Dendritic cell treated with granulocyte-macrophage colony-stimulating factor and Interleukin-4, amounts not matched to agents 40 ng/mL and 50 ng/mL, for 4 days (primary cell): ENCODE measurements around the gene NEDD4L.
"Not testable (repeated sequence)": the region's sequence is repeated elsewhere in the genome, so short reads cannot be mapped to it uniquely, and the experiment has no call there.

Experiments
- H3K27ac Mint-ChIP-seq: one replicate; pipeline ENCODE4 v1.8.0; 2022; ENCODE audit warnings: mild to moderate bottlenecking, mixed read lengths
- H3K27me3 Mint-ChIP-seq: one replicate; pipeline ENCODE4 v1.8.0; 2022; ENCODE audit warnings: mild to moderate bottlenecking, mixed read lengths
- H3K36me3 Mint-ChIP-seq: one replicate; pipeline ENCODE4 v1.8.0; 2022; ENCODE audit warnings: low read depth, mixed read lengths
- H3K4me1 Mint-ChIP-seq: one replicate; pipeline ENCODE4 v1.8.0; 2022; ENCODE audit warnings: low read depth, mixed read lengths
- H3K4me3 Mint-ChIP-seq: one replicate; pipeline ENCODE4 v1.8.0; 2022; ENCODE audit warnings: mild to moderate bottlenecking, moderate library complexity, mixed read lengths
- H3K9me3 Mint-ChIP-seq: one replicate; pipeline ENCODE4 v1.8.0; 2022; ENCODE audit warnings: mixed read lengths
- intact Hi-C: fragments of 100-400 bp; cut with micrococcal nuclease; formaldehyde crosslinking; loops from one replicate; pipeline ENCODE4 v1.15.0; 2022

Gene NEDD4L

GRCh38 chr18:58370612-58371011 lies 326.6 kb downstream of the NEDD4L start:
- Mint-ChIP-seq H3K9me3 (no peaks in the 10 kb centered on the region), H3K27me3 (no peaks in the 10 kb centered on the region), H3K36me3 (peaks cover 88% of the 10 kb centered on the region), H3K4me1 (no peaks in the 10 kb centered on the region), H3K4me3 (no peak overlapping the region), H3K27ac (no peak overlapping the region)
- intact Hi-C loops: no loop called here

GRCh38 chr18:58373481-58373880 lies 329.5 kb downstream of the NEDD4L start:
- Mint-ChIP-seq H3K27me3 (no peaks in the 10 kb centered on the region), H3K27ac (no peak overlapping the region), H3K4me3 (no peak overlapping the region), H3K36me3 (peaks cover 83% of the 10 kb centered on the region), H3K4me1 (no peaks in the 10 kb centered on the region), H3K9me3 (no peaks in the 10 kb centered on the region)
- intact Hi-C loops: no loop called here

- no peak overlapping the region for H3K4me3 Mint-ChIP-seq
- H3K27me3 Mint-ChIP-seq: no peaks in the 10 kb centered on the region
- no peaks in the 10 kb centered on the region for H3K9me3 Mint-ChIP-seq
- H3K27ac Mint-ChIP-seq: no peak overlapping the region
- peaks cover 68% of the 10 kb centered on the region for H3K36me3 Mint-ChIP-seq
- H3K4me1 Mint-ChIP-seq: no peaks in the 10 kb centered on the region
- intact Hi-C loops: no loop called here
Observed at GRCh38 chr18:58375051-58375450, 331.0 kb downstream of the NEDD4L start.

- no peak overlapping the region for H3K27ac Mint-ChIP-seq
- no peak overlapping the region for H3K4me3 Mint-ChIP-seq
- no peaks in the 10 kb centered on the region for H3K9me3 Mint-ChIP-seq
- H3K36me3 Mint-ChIP-seq: peaks cover 52% of the 10 kb centered on the region
- intact Hi-C loops: no loop called here
- H3K27me3 Mint-ChIP-seq: no peaks in the 10 kb centered on the region
- H3K4me1 Mint-ChIP-seq: no peaks in the 10 kb centered on the region
Observed at GRCh38 chr18:58378411-58379379, 334.7 kb downstream of the NEDD4L start.

GRCh38 chr18:58379443-58379842 lies 335.4 kb downstream of the NEDD4L start:
- H3K4me1 Mint-ChIP-seq: no peaks in the 10 kb centered on the region
- H3K27ac Mint-ChIP-seq: no peak overlapping the region
- intact Hi-C loops: no loop called here
- H3K36me3 Mint-ChIP-seq: peaks cover 53% of the 10 kb centered on the region
- H3K4me3 Mint-ChIP-seq: no peak overlapping the region
- H3K27me3 Mint-ChIP-seq: no peaks in the 10 kb centered on the region
- no peaks in the 10 kb centered on the region for H3K9me3 Mint-ChIP-seq

GRCh38 chr18:58380113-58380512 lies 336.1 kb downstream of the NEDD4L start:
- H3K36me3 Mint-ChIP-seq: peaks cover 47% of the 10 kb centered on the region
- H3K9me3 Mint-ChIP-seq, H3K4me3 Mint-ChIP-seq, intact Hi-C loops, H3K4me1 Mint-ChIP-seq, H3K27me3 Mint-ChIP-seq, H3K27ac Mint-ChIP-seq: not testable (repeated sequence)

- intact Hi-C loops: no loop called here
- no peaks in the 10 kb centered on the region for H3K4me1 Mint-ChIP-seq
- H3K4me3 Mint-ChIP-seq: no peak overlapping the region
- no peak overlapping the region for H3K27ac Mint-ChIP-seq
- H3K9me3 Mint-ChIP-seq: no peaks in the 10 kb centered on the region
- no peaks in the 10 kb centered on the region for H3K27me3 Mint-ChIP-seq
- H3K36me3 Mint-ChIP-seq: peaks cover 46% of the 10 kb centered on the region
Observed at GRCh38 chr18:58381676-58382411, 337.8 kb downstream of the NEDD4L start.

GRCh38 chr18:58382446-58382845 lies 338.4 kb downstream of the NEDD4L start:
- intact Hi-C loops: no loop called here
- Mint-ChIP-seq H3K36me3 (peaks cover 48% of the 10 kb centered on the region), H3K4me1 (no peaks in the 10 kb centered on the region), H3K27ac (no peak overlapping the region), H3K27me3 (no peaks in the 10 kb centered on the region), H3K9me3 (no peaks in the 10 kb centered on the region), H3K4me3 (no peak overlapping the region)

GRCh38 chr18:58385472-58385871 lies 341.4 kb downstream of the NEDD4L start:
- no peak overlapping the region for H3K27ac Mint-ChIP-seq
- H3K9me3 Mint-ChIP-seq: no peaks in the 10 kb centered on the region
- intact Hi-C loops: no loop called here
- no peaks in the 10 kb centered on the region for H3K27me3 Mint-ChIP-seq
- H3K4me1 Mint-ChIP-seq: no peaks in the 10 kb centered on the region
- no peak overlapping the region for H3K4me3 Mint-ChIP-seq
- peaks cover 69% of the 10 kb centered on the region for H3K36me3 Mint-ChIP-seq

GRCh38 chr18:58386780-58387179 lies 342.8 kb downstream of the NEDD4L start:
- Mint-ChIP-seq H3K27me3 (no peaks in the 10 kb centered on the region), H3K36me3 (peaks cover 75% of the 10 kb centered on the region), H3K9me3 (no peaks in the 10 kb centered on the region), H3K27ac (no peak overlapping the region), H3K4me1 (no peaks in the 10 kb centered on the region), H3K4me3 (no peak overlapping the region)
- intact Hi-C loops: no loop called here

GRCh38 chr18:58387716-58388115 lies 343.7 kb downstream of the NEDD4L start:
- no peaks in the 10 kb centered on the region for H3K9me3 Mint-ChIP-seq
- H3K4me3 Mint-ChIP-seq: no peak overlapping the region
- peaks cover 81% of the 10 kb centered on the region for H3K36me3 Mint-ChIP-seq
- H3K4me1 Mint-ChIP-seq: no peaks in the 10 kb centered on the region
- no peak overlapping the region for H3K27ac Mint-ChIP-seq
- intact Hi-C loops: no loop called here
- H3K27me3 Mint-ChIP-seq: no peaks in the 10 kb centered on the region

GRCh38 chr18:58388736-58389135 lies 344.7 kb downstream of the NEDD4L start:
- Mint-ChIP-seq H3K4me3 (no peak overlapping the region), H3K36me3 (peaks cover 85% of the 10 kb centered on the region), H3K9me3 (no peaks in the 10 kb centered on the region), H3K27me3 (no peaks in the 10 kb centered on the region), H3K27ac (no peak overlapping the region), H3K4me1 (no peaks in the 10 kb centered on the region)
- intact Hi-C loops: no loop called here

- no peaks in the 10 kb centered on the region for H3K4me1 Mint-ChIP-seq
- no peak overlapping the region for H3K4me3 Mint-ChIP-seq
- H3K36me3 Mint-ChIP-seq: peaks cover 84% of the 10 kb centered on the region
- H3K27ac Mint-ChIP-seq: no peak overlapping the region
- intact Hi-C loops: no loop called here
- no peaks in the 10 kb centered on the region for H3K27me3 Mint-ChIP-seq
- no peaks in the 10 kb centered on the region for H3K9me3 Mint-ChIP-seq
Observed at GRCh38 chr18:58389745-58390144, 345.7 kb downstream of the NEDD4L start.

GRCh38 chr18:58390399-58390798 lies 346.4 kb downstream of the NEDD4L start:
- Mint-ChIP-seq H3K4me3 (no peak overlapping the region), H3K9me3 (no peaks in the 10 kb centered on the region), H3K27me3 (no peaks in the 10 kb centered on the region), H3K4me1 (no peaks in the 10 kb centered on the region), H3K27ac (no peak overlapping the region), H3K36me3 (peaks cover 81% of the 10 kb centered on the region)
- intact Hi-C loops: no loop called here
